ENCODE results near the gene TXNDC2.

TXNDC2 gene

DNA sequence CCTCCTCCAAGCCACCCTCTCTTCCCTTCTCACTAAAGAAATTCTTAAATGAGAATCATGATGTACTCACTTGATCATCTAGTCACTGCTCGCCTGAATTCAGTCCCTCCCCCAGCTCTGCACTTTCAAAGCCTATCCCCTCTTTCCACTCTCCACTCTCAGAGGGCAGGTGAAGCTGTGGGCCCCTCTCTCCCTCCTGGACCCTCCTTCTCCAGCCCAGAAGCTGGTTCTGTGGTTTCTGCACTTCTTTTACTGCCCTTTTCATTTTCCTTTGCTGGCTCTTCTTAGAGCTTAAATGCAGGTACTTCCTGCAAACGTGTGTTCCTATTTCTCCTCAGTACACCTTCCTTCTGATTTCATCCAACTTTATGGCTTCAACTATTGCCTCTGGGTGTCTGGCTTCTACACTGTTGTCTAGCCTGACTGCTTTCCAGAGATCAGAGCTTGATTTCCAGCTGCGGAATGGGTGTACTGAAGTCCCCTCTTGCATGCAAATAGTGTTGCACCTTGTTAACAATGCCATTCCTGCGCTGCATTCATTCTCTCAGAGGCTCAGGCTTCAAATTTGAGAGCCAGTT is 15.3 kb upstream of the TXNDC2 start:
- peak; percentile 28; the same call in 2 of the 3 replicates for ATAC-seq
- TF ChIP-seq TOX (CRISPR knock-in tag; IDR thresholded peaks at IDR 0.05; ENCODE audit: borderline replicate concordance) (no peak), ISL1 (CRISPR knock-in tag; IDR thresholded peaks at IDR 0.05) (no peak)

DNA sequence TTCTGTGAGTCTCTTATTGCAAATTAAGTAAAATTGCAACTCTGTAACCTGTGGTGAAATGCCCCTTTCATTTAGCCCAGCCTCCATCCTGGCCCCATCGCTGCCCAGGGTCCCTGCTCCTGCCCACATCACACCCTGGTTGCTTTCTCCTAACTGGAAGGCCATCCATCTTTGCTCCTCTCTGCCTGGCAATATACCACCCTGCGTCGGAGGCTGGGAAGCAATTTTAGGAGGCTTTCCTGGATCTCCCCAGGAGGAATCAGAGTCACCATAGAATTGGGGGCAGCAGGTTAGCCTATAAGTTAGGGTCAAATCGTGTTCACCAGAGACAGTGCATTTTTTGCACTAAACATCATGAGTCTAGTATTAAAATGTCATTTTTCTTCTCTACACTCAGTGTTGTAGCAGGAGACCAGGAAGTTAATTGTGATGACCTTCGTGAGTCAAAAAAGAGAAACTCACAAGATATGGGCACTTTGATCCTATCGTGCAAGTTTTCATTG is 14.5 kb upstream of the TXNDC2 start:
- ATAC-seq: no peak
- TF ChIP-seq ZNF565 (CRISPR knock-in tag; conservative IDR thresholded peaks at IDR 0.05; ENCODE audit: low read depth): no peak
- TF ChIP-seq, protein P1, sequence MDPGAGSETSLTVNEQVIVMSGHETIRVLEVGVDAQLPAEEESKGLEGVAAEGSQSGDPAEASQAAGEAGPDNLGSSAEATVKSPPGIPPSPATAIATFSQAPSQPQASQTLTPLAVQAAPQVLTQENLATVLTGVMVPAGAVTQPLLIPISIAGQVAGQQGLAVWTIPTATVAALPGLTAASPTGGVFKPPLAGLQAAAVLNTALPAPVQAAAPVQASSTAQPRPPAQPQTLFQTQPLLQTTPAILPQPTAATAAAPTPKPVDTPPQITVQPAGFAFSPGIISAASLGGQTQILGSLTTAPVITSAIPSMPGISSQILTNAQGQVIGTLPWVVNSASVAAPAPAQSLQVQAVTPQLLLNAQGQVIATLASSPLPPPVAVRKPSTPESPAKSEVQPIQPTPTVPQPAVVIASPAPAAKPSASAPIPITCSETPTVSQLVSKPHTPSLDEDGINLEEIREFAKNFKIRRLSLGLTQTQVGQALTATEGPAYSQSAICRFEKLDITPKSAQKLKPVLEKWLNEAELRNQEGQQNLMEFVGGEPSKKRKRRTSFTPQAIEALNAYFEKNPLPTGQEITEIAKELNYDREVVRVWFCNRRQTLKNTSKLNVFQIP (CRISPR knock-in tag; IDR thresholded peaks at IDR 0.05; ENCODE audit: borderline replicate concordance, low read depth): no peak
- TF ChIP-seq, protein P2, sequence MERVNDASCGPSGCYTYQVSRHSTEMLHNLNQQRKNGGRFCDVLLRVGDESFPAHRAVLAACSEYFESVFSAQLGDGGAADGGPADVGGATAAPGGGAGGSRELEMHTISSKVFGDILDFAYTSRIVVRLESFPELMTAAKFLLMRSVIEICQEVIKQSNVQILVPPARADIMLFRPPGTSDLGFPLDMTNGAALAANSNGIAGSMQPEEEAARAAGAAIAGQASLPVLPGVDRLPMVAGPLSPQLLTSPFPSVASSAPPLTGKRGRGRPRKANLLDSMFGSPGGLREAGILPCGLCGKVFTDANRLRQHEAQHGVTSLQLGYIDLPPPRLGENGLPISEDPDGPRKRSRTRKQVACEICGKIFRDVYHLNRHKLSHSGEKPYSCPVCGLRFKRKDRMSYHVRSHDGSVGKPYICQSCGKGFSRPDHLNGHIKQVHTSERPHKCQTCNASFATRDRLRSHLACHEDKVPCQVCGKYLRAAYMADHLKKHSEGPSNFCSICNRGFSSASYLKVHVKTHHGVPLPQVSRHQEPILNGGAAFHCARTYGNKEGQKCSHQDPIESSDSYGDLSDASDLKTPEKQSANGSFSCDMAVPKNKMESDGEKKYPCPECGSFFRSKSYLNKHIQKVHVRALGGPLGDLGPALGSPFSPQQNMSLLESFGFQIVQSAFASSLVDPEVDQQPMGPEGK (CRISPR knock-in tag; IDR thresholded peaks at IDR 0.05; ENCODE audit: borderline replicate concordance): no peak
- TF ChIP-seq ISL1 (CRISPR knock-in tag; IDR thresholded peaks at IDR 0.05): no peak
- TF ChIP-seq, protein P3, sequence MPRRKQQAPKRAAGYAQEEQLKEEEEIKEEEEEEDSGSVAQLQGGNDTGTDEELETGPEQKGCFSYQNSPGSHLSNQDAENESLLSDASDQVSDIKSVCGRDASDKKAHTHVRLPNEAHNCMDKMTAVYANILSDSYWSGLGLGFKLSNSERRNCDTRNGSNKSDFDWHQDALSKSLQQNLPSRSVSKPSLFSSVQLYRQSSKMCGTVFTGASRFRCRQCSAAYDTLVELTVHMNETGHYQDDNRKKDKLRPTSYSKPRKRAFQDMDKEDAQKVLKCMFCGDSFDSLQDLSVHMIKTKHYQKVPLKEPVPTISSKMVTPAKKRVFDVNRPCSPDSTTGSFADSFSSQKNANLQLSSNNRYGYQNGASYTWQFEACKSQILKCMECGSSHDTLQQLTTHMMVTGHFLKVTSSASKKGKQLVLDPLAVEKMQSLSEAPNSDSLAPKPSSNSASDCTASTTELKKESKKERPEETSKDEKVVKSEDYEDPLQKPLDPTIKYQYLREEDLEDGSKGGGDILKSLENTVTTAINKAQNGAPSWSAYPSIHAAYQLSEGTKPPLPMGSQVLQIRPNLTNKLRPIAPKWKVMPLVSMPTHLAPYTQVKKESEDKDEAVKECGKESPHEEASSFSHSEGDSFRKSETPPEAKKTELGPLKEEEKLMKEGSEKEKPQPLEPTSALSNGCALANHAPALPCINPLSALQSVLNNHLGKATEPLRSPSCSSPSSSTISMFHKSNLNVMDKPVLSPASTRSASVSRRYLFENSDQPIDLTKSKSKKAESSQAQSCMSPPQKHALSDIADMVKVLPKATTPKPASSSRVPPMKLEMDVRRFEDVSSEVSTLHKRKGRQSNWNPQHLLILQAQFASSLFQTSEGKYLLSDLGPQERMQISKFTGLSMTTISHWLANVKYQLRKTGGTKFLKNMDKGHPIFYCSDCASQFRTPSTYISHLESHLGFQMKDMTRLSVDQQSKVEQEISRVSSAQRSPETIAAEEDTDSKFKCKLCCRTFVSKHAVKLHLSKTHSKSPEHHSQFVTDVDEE (CRISPR knock-in tag; IDR thresholded peaks at IDR 0.05): no peak
- no peak for TF ChIP-seq ZFP3 (CRISPR knock-in tag; IDR thresholded peaks at IDR 0.05)
- TF ChIP-seq ZNF70 (CRISPR knock-in tag; IDR thresholded peaks at IDR 0.05): no peak
- TF ChIP-seq ZC3H10 (CRISPR knock-in tag; IDR thresholded peaks at IDR 0.05): no peak
- TF ChIP-seq RARB (CRISPR knock-in tag; IDR thresholded peaks at IDR 0.05): no peak
- TF ChIP-seq BACH2 (CRISPR knock-in tag; IDR thresholded peaks at IDR 0.05; ENCODE audit: borderline replicate concordance): no peak

DNA sequence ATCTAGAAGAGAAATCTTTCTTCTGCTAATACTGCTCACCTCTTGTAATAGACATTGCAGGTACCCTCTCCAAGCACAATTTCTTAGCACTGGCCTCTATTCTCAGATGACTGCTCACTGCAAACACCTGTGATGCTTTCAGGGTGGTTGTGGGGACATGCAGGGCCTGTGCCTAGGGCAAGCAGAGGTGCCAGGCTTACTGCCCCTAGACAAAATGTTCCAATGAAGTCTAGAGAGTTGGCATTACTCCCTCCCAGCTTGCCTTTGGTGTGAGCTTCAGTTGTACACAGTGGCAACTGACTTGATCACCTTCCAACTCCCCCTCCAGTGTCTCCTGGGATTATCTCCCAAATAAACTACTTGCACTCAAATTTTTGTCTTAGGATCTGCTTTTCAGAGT is 12.9 kb upstream of the TXNDC2 start:
- no peak for ATAC-seq
- TF ChIP-seq ZC3H10 (CRISPR knock-in tag; IDR thresholded peaks at IDR 0.05): no peak
- TF ChIP-seq CSDC2 (CRISPR knock-in tag; IDR thresholded peaks at IDR 0.05): no peak
- TF ChIP-seq ZNF8 (CRISPR knock-in tag; IDR thresholded peaks at IDR 0.05): no peak
- TF ChIP-seq ARNTL (CRISPR knock-in tag; IDR thresholded peaks at IDR 0.05; ENCODE audit: borderline replicate concordance, low read depth): no peak
- TF ChIP-seq OSR1 (CRISPR knock-in tag; IDR thresholded peaks at IDR 0.05): no peak
- TF ChIP-seq, protein P3 (CRISPR knock-in tag; IDR thresholded peaks at IDR 0.05): no peak
- no peak for TF ChIP-seq TOX (CRISPR knock-in tag; IDR thresholded peaks at IDR 0.05; ENCODE audit: borderline replicate concordance)
- no peak for TF ChIP-seq TCF4 (CRISPR knock-in tag; IDR thresholded peaks at IDR 0.05; ENCODE audit: borderline replicate concordance)
- TF ChIP-seq ZNF70 (CRISPR knock-in tag; IDR thresholded peaks at IDR 0.05): no peak
- TF ChIP-seq, protein P1 (CRISPR knock-in tag; IDR thresholded peaks at IDR 0.05; ENCODE audit: borderline replicate concordance, low read depth): no peak
- TF ChIP-seq, protein P4, sequence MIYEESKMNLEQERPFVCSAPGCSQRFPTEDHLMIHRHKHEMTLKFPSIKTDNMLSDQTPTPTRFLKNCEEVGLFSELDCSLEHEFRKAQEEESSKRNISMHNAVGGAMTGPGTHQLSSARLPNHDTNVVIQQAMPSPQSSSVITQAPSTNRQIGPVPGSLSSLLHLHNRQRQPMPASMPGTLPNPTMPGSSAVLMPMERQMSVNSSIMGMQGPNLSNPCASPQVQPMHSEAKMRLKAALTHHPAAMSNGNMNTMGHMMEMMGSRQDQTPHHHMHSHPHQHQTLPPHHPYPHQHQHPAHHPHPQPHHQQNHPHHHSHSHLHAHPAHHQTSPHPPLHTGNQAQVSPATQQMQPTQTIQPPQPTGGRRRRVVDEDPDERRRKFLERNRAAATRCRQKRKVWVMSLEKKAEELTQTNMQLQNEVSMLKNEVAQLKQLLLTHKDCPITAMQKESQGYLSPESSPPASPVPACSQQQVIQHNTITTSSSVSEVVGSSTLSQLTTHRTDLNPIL (CRISPR knock-in tag; IDR thresholded peaks at IDR 0.05; ENCODE audit: low read depth): no peak
- TF ChIP-seq RARB (CRISPR knock-in tag; IDR thresholded peaks at IDR 0.05): no peak
- no peak for TF ChIP-seq GLIS3 (CRISPR knock-in tag; IDR thresholded peaks at IDR 0.05)
- TF ChIP-seq, protein P2 (CRISPR knock-in tag; IDR thresholded peaks at IDR 0.05; ENCODE audit: borderline replicate concordance): no peak
- no peak for TF ChIP-seq ZFP3 (CRISPR knock-in tag; IDR thresholded peaks at IDR 0.05)
- no peak for TF ChIP-seq SNAI2 (CRISPR knock-in tag; IDR thresholded peaks at IDR 0.05)
- no peak for TF ChIP-seq ZNF565 (CRISPR knock-in tag; conservative IDR thresholded peaks at IDR 0.05; ENCODE audit: low read depth)
- no peak for TF ChIP-seq PPARA (CRISPR knock-in tag; IDR thresholded peaks at IDR 0.05; ENCODE audit: borderline replicate concordance)

All from SK-N-SH treated with all-trans-retinoic acid at 6 μM for 48 hours (cell line).